Measurements from ENCODE around the gene AASDH.

The AASDH gene

DNA sequence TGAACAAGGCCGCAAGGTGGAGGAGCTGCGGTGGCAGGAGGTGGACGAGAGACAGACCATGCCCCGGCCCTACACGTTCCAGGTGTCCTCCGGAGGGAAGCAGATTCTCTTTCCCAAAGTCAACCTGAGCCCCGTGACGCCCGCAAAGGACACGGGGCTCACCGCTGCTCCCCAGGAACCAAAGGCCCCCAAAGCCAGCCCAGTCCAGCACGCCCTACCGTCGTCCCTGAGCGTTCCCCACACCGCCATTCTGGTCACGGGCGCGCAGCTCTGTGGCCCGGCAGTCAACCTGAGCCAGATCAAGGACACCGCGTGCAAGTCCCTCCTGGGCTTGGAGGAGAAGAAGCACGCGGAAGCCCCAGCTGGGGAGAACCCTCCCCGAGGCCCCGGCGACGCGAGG, 72.2 kb downstream of the AASDH start:
- no peak for ATAC-seq

DNA sequence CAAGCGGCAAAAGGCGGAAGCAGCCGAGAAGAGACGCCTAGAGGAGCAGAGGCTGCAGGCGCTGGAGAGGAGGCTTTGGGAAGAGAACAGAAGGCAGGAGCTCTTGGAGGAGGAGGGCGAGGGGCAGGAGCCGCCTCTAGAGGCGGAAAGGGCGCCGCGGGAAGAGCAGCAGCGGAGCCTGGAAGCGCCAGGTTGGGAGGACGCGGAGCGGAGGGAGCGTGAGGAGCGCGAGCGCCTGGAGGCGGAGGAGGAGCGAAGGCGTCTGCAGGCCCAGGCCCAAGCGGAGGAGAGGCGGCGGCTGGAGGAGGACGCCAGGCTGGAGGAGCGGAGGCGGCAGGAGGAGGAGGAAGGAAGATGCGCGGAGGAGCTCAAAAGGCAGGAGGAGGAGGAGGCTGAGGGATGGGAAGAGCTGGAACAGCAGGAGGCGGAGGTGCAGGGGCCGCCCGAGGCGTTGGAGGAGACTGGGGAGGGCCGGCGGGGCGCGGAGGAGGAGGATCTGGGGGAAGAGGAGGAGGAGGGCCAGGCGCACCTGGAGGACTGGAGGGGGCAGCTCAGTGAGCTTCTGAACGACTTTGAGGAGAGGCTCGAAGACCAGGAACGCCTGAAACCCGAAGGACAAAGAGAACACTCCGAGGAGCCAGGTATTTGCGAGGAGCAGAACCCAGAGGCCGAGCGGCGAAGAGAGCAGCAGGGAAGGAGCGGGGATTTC, 72.9 kb downstream of the AASDH start:
- no peak for ATAC-seq
- TF ChIP-seq ESRRG (CRISPR knock-in tag; IDR thresholded peaks at IDR 0.05): no peak
- TF ChIP-seq, protein P1, sequence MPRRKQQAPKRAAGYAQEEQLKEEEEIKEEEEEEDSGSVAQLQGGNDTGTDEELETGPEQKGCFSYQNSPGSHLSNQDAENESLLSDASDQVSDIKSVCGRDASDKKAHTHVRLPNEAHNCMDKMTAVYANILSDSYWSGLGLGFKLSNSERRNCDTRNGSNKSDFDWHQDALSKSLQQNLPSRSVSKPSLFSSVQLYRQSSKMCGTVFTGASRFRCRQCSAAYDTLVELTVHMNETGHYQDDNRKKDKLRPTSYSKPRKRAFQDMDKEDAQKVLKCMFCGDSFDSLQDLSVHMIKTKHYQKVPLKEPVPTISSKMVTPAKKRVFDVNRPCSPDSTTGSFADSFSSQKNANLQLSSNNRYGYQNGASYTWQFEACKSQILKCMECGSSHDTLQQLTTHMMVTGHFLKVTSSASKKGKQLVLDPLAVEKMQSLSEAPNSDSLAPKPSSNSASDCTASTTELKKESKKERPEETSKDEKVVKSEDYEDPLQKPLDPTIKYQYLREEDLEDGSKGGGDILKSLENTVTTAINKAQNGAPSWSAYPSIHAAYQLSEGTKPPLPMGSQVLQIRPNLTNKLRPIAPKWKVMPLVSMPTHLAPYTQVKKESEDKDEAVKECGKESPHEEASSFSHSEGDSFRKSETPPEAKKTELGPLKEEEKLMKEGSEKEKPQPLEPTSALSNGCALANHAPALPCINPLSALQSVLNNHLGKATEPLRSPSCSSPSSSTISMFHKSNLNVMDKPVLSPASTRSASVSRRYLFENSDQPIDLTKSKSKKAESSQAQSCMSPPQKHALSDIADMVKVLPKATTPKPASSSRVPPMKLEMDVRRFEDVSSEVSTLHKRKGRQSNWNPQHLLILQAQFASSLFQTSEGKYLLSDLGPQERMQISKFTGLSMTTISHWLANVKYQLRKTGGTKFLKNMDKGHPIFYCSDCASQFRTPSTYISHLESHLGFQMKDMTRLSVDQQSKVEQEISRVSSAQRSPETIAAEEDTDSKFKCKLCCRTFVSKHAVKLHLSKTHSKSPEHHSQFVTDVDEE (CRISPR knock-in tag; IDR thresholded peaks at IDR 0.05): no peak
- no peak for TF ChIP-seq SNAI2 (CRISPR knock-in tag; IDR thresholded peaks at IDR 0.05)
- no peak for TF ChIP-seq TCF4 (CRISPR knock-in tag; IDR thresholded peaks at IDR 0.05; ENCODE audit: borderline replicate concordance)
- TF ChIP-seq, protein P2, sequence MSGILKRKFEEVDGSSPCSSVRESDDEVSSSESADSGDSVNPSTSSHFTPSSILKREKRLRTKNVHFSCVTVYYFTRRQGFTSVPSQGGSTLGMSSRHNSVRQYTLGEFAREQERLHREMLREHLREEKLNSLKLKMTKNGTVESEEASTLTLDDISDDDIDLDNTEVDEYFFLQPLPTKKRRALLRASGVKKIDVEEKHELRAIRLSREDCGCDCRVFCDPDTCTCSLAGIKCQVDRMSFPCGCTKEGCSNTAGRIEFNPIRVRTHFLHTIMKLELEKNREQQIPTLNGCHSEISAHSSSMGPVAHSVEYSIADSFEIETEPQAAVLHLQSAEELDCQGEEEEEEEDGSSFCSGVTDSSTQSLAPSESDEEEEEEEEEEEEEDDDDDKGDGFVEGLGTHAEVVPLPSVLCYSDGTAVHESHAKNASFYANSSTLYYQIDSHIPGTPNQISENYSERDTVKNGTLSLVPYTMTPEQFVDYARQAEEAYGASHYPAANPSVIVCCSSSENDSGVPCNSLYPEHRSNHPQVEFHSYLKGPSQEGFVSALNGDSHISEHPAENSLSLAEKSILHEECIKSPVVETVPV (CRISPR knock-in tag; IDR thresholded peaks at IDR 0.05): no peak
- TF ChIP-seq ISL1 (CRISPR knock-in tag; IDR thresholded peaks at IDR 0.05): no peak
- TF ChIP-seq ZNF70 (CRISPR knock-in tag; IDR thresholded peaks at IDR 0.05): no peak
- TF ChIP-seq ZFP3 (CRISPR knock-in tag; IDR thresholded peaks at IDR 0.05): no peak
- TF ChIP-seq ZC3H10 (CRISPR knock-in tag; IDR thresholded peaks at IDR 0.05): no peak
- TF ChIP-seq TOX (CRISPR knock-in tag; IDR thresholded peaks at IDR 0.05; ENCODE audit: borderline replicate concordance): no peak
- TF ChIP-seq, protein P3, sequence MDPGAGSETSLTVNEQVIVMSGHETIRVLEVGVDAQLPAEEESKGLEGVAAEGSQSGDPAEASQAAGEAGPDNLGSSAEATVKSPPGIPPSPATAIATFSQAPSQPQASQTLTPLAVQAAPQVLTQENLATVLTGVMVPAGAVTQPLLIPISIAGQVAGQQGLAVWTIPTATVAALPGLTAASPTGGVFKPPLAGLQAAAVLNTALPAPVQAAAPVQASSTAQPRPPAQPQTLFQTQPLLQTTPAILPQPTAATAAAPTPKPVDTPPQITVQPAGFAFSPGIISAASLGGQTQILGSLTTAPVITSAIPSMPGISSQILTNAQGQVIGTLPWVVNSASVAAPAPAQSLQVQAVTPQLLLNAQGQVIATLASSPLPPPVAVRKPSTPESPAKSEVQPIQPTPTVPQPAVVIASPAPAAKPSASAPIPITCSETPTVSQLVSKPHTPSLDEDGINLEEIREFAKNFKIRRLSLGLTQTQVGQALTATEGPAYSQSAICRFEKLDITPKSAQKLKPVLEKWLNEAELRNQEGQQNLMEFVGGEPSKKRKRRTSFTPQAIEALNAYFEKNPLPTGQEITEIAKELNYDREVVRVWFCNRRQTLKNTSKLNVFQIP (CRISPR knock-in tag; IDR thresholded peaks at IDR 0.05; ENCODE audit: borderline replicate concordance, low read depth): no peak
- TF ChIP-seq PPARA (CRISPR knock-in tag; IDR thresholded peaks at IDR 0.05; ENCODE audit: borderline replicate concordance): no peak

More for the DNA sequence above, 72.2 kb downstream of the AASDH start:
- no peak for TF ChIP-seq ZNF70 (CRISPR knock-in tag; IDR thresholded peaks at IDR 0.05)
- TF ChIP-seq ZNF8 (CRISPR knock-in tag; IDR thresholded peaks at IDR 0.05): no peak
- TF ChIP-seq, protein P3 (CRISPR knock-in tag; IDR thresholded peaks at IDR 0.05; ENCODE audit: borderline replicate concordance, low read depth): no peak
- no peak for TF ChIP-seq RARB (CRISPR knock-in tag; IDR thresholded peaks at IDR 0.05)
- TF ChIP-seq, protein P4, sequence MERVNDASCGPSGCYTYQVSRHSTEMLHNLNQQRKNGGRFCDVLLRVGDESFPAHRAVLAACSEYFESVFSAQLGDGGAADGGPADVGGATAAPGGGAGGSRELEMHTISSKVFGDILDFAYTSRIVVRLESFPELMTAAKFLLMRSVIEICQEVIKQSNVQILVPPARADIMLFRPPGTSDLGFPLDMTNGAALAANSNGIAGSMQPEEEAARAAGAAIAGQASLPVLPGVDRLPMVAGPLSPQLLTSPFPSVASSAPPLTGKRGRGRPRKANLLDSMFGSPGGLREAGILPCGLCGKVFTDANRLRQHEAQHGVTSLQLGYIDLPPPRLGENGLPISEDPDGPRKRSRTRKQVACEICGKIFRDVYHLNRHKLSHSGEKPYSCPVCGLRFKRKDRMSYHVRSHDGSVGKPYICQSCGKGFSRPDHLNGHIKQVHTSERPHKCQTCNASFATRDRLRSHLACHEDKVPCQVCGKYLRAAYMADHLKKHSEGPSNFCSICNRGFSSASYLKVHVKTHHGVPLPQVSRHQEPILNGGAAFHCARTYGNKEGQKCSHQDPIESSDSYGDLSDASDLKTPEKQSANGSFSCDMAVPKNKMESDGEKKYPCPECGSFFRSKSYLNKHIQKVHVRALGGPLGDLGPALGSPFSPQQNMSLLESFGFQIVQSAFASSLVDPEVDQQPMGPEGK (CRISPR knock-in tag; IDR thresholded peaks at IDR 0.05; ENCODE audit: borderline replicate concordance): no peak
- no peak for TF ChIP-seq OSR1 (CRISPR knock-in tag; IDR thresholded peaks at IDR 0.05)
- no peak for TF ChIP-seq ZFP30 (CRISPR knock-in tag; IDR thresholded peaks at IDR 0.05)
- no peak for TF ChIP-seq PPARA (CRISPR knock-in tag; IDR thresholded peaks at IDR 0.05; ENCODE audit: borderline replicate concordance)
- no peak for TF ChIP-seq TCF4 (CRISPR knock-in tag; IDR thresholded peaks at IDR 0.05; ENCODE audit: borderline replicate concordance)
- no peak for TF ChIP-seq TOX (CRISPR knock-in tag; IDR thresholded peaks at IDR 0.05; ENCODE audit: borderline replicate concordance)
- TF ChIP-seq, protein P5, sequence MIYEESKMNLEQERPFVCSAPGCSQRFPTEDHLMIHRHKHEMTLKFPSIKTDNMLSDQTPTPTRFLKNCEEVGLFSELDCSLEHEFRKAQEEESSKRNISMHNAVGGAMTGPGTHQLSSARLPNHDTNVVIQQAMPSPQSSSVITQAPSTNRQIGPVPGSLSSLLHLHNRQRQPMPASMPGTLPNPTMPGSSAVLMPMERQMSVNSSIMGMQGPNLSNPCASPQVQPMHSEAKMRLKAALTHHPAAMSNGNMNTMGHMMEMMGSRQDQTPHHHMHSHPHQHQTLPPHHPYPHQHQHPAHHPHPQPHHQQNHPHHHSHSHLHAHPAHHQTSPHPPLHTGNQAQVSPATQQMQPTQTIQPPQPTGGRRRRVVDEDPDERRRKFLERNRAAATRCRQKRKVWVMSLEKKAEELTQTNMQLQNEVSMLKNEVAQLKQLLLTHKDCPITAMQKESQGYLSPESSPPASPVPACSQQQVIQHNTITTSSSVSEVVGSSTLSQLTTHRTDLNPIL (CRISPR knock-in tag; IDR thresholded peaks at IDR 0.05; ENCODE audit: low read depth): no peak
- TF ChIP-seq GLIS3 (CRISPR knock-in tag; IDR thresholded peaks at IDR 0.05): no peak
- no peak for TF ChIP-seq ZFP3 (CRISPR knock-in tag; IDR thresholded peaks at IDR 0.05)
- no peak for TF ChIP-seq CSDC2 (CRISPR knock-in tag; IDR thresholded peaks at IDR 0.05)
- TF ChIP-seq ARNTL (CRISPR knock-in tag; IDR thresholded peaks at IDR 0.05; ENCODE audit: borderline replicate concordance, low read depth): no peak
- no peak for TF ChIP-seq ZNF565 (CRISPR knock-in tag; conservative IDR thresholded peaks at IDR 0.05; ENCODE audit: low read depth)
- no peak for TF ChIP-seq ESRRG (CRISPR knock-in tag; IDR thresholded peaks at IDR 0.05)
- TF ChIP-seq ISL1 (CRISPR knock-in tag; IDR thresholded peaks at IDR 0.05): no peak
- no peak for TF ChIP-seq SNAI2 (CRISPR knock-in tag; IDR thresholded peaks at IDR 0.05)
